HG02852 (cell line): Measurements from ENCODE around the gene MEST.
A peak's percentile ranks its signal among the peaks of the same experiment; 100 is the strongest.
"Not testable (repeated sequence)": the region's sequence is repeated elsewhere in the genome, so short reads cannot be mapped to it uniquely, and the experiment has no call there.

ENCODE experiments used
- ATAC-seq: cut with Tn5 transposase; IDR thresholded peaks from one replicate; pipeline ENCODE4 v1.9.1; 2021; ENCODE audit warnings: mild to moderate bottlenecking, moderate library complexity; ENCODE audit not compliant: unreplicated experiment

The MEST gene

GRCh38 chr7:130491841-130492522, at the start of gene MEST:
Gene MEST (plus strand): TSS chr7:130492085. CDS start chr7:130492314, 229 bp downstream.
- ATAC-seq: no peak

- no peak for ATAC-seq
Measured at GRCh38 chr7:130442601-130443000, 49.3 kb upstream of the MEST start.

GRCh38 chr7:130444234-130444633, 47.7 kb upstream of the MEST start:
- no peak for ATAC-seq

GRCh38 chr7:130444751-130445407, 47.0 kb upstream of the MEST start:
- no peak for ATAC-seq

GRCh38 chr7:130446259-130446658, 45.6 kb upstream of the MEST start:
- ATAC-seq: no peak

GRCh38 chr7:130451344-130451743, 40.5 kb upstream of the MEST start:
- ATAC-seq: not testable (repeated sequence)

GRCh38 chr7:130452951-130453350, 38.9 kb upstream of the MEST start:
- ATAC-seq: no peak

- no peak for ATAC-seq
Measured at GRCh38 chr7:130454959-130455358, 36.9 kb upstream of the MEST start.

- peak; percentile 55 for ATAC-seq
Measured at GRCh38 chr7:130458257-130458656, 33.6 kb upstream of the MEST start.

- no peak for ATAC-seq
Measured at GRCh38 chr7:130461272-130461671, 30.6 kb upstream of the MEST start.

- ATAC-seq: no peak
Measured at GRCh38 chr7:130463553-130464434, 28.1 kb upstream of the MEST start.

GRCh38 chr7:130468612-130469011, 23.3 kb upstream of the MEST start:
- no peak for ATAC-seq

GRCh38 chr7:130471974-130472373, 19.9 kb upstream of the MEST start:
- no peak for ATAC-seq

- ATAC-seq: no peak
Measured at GRCh38 chr7:130473289-130473688, 18.6 kb upstream of the MEST start.

GRCh38 chr7:130473876-130474275, 18.0 kb upstream of the MEST start:
- no peak for ATAC-seq

- no peak for ATAC-seq
Measured at GRCh38 chr7:130475776-130476175, 16.1 kb upstream of the MEST start.

GRCh38 chr7:130476297-130477150, 15.4 kb upstream of the MEST start:
- ATAC-seq: peak; percentile 79

- ATAC-seq: no peak
Measured at GRCh38 chr7:130478991-130479390, 12.9 kb upstream of the MEST start.

- ATAC-seq: no peak
Measured at GRCh38 chr7:130479716-130480400, 12.0 kb upstream of the MEST start.

- ATAC-seq: no peak
Measured at GRCh38 chr7:130481898-130482297, 10.0 kb upstream of the MEST start.
